Mesendoderm (in vitro differentiated cells): ENCODE data around the gene KCNJ6.

Experiments
- DNase-seq: peaks from one replicate; pipeline ENCODE4 v3.0.0; 2013
- H2AK5ac ChIP-seq: 2 replicates; pipeline ENCODE4 v1.6.1; 2013; ENCODE audit warnings: low read length, inconsistent platforms
- H2BK120ac ChIP-seq: 2 replicates; pipeline ENCODE4 v1.6.1; 2013; ENCODE audit warnings: low read depth, mild to moderate bottlenecking, low read length, moderate library complexity, mixed read lengths
- H2BK15ac ChIP-seq: replicated peaks from 2 replicates; pipeline ENCODE4 v1.6.1; 2013; ENCODE audit warnings: low read depth, mild to moderate bottlenecking, moderate library complexity
- H2BK5ac ChIP-seq: 2 replicates; pipeline ENCODE4 v1.6.1; 2013; ENCODE audit warnings: low read length, inconsistent platforms
- H3K18ac ChIP-seq: 2 replicates; pipeline ENCODE4 v1.6.1; 2013; ENCODE audit warnings: mild to moderate bottlenecking, low read length, mixed read lengths
- H3K23ac ChIP-seq: one replicate; pipeline ENCODE4 v1.6.1; 2013; ENCODE audit warnings: low read length
- H3K27ac ChIP-seq: 2 replicates; pipeline ENCODE4 v1.5.1; 2013; ENCODE audit warnings: low read depth, mild to moderate bottlenecking, inconsistent platforms, low read length, moderate library complexity
- H3K27me3 ChIP-seq: 2 replicates; pipeline ENCODE4 v1.6.1; 2013; ENCODE audit warnings: low read length, control low read depth, mild to moderate bottlenecking, inconsistent platforms; ENCODE audit not compliant: insufficient read depth, poor library complexity
- H3K36me3 ChIP-seq: 2 replicates; pipeline ENCODE4 v1.6.1; 2013; ENCODE audit warnings: low read length, inconsistent platforms; ENCODE audit not compliant: control insufficient read depth, insufficient read depth
- H3K4ac ChIP-seq: one replicate; pipeline ENCODE4 v1.6.1; 2013; ENCODE audit warnings: low read depth, mild to moderate bottlenecking, low read length, moderate library complexity
- H3K4me1 ChIP-seq: 2 replicates; pipeline ENCODE4 v1.6.1; 2013; ENCODE audit warnings: low read depth, low read length, inconsistent platforms; ENCODE audit not compliant: control insufficient read depth
- H3K4me2 ChIP-seq: 2 replicates; pipeline ENCODE4 v1.6.1; 2013; ENCODE audit warnings: low read length
- H3K4me3 ChIP-seq: 2 replicates; pipeline ENCODE4 v1.5.1; 2013; ENCODE audit warnings: mild to moderate bottlenecking, low read length
- H3K56ac ChIP-seq: one replicate; pipeline ENCODE4 v1.6.1; 2013; ENCODE audit warnings: low read length
- H3K79me1 ChIP-seq: 2 replicates; pipeline ENCODE4 v1.6.1; 2013; ENCODE audit warnings: low read length, inconsistent platforms
- H3K79me2 ChIP-seq: 2 replicates; pipeline ENCODE4 v1.6.1; 2013; ENCODE audit warnings: mild to moderate bottlenecking, low read length; ENCODE audit not compliant: control insufficient read depth, insufficient read depth
- H3K9ac ChIP-seq: 2 replicates; pipeline ENCODE4 v1.6.1; 2013; ENCODE audit warnings: low read length, inconsistent platforms
- H4K5ac ChIP-seq: one replicate; pipeline ENCODE4 v1.6.1; 2013; ENCODE audit warnings: low read length
- H4K8ac ChIP-seq: one replicate; pipeline ENCODE4 v1.6.1; 2013; ENCODE audit warnings: low read depth, mild to moderate bottlenecking, control low read depth, low read length, moderate library complexity
- WGBS: extraction: QIAGEN DNeasy Blood & Tissue Kit; methylation state at CpG from one replicate; pipeline ENCODE4 v1.1.7; 2013; ENCODE audit warnings: low lambda C conversion rate, missing lambda C conversion rate; ENCODE audit not compliant: insufficient coverage; ENCODE audit errors: extremely low coverage; 5-methylcytosine and 5-hydroxymethylcytosine counted together

Gene KCNJ6

DNA sequence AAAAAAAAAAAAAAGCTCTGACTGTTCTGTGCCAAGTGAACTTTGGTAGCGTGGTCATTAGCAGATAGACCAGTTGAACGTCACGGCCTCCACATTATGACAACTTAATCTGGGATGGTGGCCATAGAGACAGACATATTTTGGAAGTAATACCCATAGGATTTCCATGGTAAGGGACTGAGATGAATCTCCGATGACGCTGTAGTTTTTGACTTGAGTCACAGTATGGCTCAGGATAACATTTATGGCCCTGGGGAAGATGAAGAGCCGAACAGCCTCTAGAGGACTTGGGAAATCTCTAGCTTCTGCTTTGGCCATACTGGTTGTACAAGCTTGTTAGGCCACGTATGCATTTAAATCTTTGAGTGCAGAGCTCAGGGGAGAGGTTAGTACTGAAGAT, 214.0 kb downstream of the KCNJ6 start:
- no peak overlapping the region for H3K9ac ChIP-seq
- H3K4ac ChIP-seq, result no peak overlapping the region
- no peak overlapping the region for H4K8ac ChIP-seq
- no peaks in the 10 kb centered on the region for H3K36me3 ChIP-seq
- DNase-seq, result no peak
- no peak overlapping the region for H2BK15ac ChIP-seq
- no peak overlapping the region for H3K18ac ChIP-seq
- H3K27ac ChIP-seq, result no peak overlapping the region
- H3K4me1 ChIP-seq, result no peaks in the 10 kb centered on the region
- no peaks in the 10 kb centered on the region for H3K79me1 ChIP-seq
- H3K79me2 ChIP-seq, result no peaks in the 10 kb centered on the region
- no peak overlapping the region for H2BK5ac ChIP-seq
- H3K4me2 ChIP-seq, result no peak overlapping the region
- no peak overlapping the region for H3K56ac ChIP-seq
- WGBS, result no CpG with 5 or more reads among the region's 7 CpGs
- no peak overlapping the region for H3K23ac ChIP-seq
- no peak overlapping the region for H4K5ac ChIP-seq
- H2AK5ac ChIP-seq, result no peak overlapping the region
- H2BK120ac ChIP-seq, result no peak overlapping the region
- no peaks in the 10 kb centered on the region for H3K27me3 ChIP-seq
- H3K4me3 ChIP-seq, result no peak overlapping the region

DNA sequence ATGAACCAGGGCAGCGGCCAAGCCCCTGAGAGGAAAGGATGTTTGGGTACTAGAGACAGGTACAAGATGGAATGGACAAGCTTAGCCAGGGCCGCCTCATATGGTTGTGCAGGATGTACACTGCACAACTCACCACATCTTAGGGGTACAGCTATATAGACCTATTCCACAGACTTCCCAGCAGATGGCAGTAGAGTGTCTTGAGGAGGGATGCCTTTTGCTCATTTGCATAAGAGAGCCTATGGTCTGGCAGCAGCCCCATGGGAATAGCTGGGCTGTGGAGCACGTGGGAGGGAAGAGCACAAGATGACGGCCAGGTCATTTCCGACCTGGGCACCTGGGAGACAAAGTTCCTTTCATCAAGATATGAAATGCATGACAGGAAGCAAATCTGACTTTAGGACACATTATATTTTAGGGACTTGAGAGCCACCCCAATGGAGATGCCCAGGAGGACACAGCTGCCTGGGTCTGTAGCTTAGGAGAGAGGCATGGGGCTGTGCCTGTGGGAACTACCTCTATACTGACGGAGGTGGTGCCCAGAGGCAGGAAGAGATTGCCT, 215.5 kb downstream of the KCNJ6 start:
- H2BK5ac ChIP-seq, result no peak overlapping the region
- no peak overlapping the region for H2AK5ac ChIP-seq
- H3K27me3 ChIP-seq, result no peaks in the 10 kb centered on the region
- no peak overlapping the region for H3K4me3 ChIP-seq
- H3K56ac ChIP-seq, result no peak overlapping the region
- H3K79me2 ChIP-seq, result no peaks in the 10 kb centered on the region
- H4K8ac ChIP-seq, result no peak overlapping the region
- no peak overlapping the region for H3K9ac ChIP-seq
- H3K79me1 ChIP-seq, result no peaks in the 10 kb centered on the region
- no peak overlapping the region for H2BK15ac ChIP-seq
- no peak overlapping the region for H3K18ac ChIP-seq
- H3K4me2 ChIP-seq, result no peak overlapping the region
- no CpG with 5 or more reads among the region's 6 CpGs for WGBS
- peak; percentile 93 for DNase-seq
- no peak overlapping the region for H3K23ac ChIP-seq
- no peaks in the 10 kb centered on the region for H3K36me3 ChIP-seq
- no peak overlapping the region for H3K4ac ChIP-seq
- no peak overlapping the region for H2BK120ac ChIP-seq
- no peak overlapping the region for H4K5ac ChIP-seq
- no peak overlapping the region for H3K27ac ChIP-seq
- H3K4me1 ChIP-seq, result no peaks in the 10 kb centered on the region

GRCh38 chr21:37699024-37699775, 217.1 kb downstream of the KCNJ6 start:
- H4K8ac ChIP-seq, result no peak overlapping the region
- no peak overlapping the region for H3K9ac ChIP-seq
- no peaks in the 10 kb centered on the region for H3K4me1 ChIP-seq
- H3K27me3 ChIP-seq, result no peaks in the 10 kb centered on the region
- no peak overlapping the region for H3K23ac ChIP-seq
- DNase-seq, result no peak
- H3K4me2 ChIP-seq, result no peak overlapping the region
- H3K36me3 ChIP-seq, result no peaks in the 10 kb centered on the region
- no peak overlapping the region for H3K27ac ChIP-seq
- H3K18ac ChIP-seq, result no peak overlapping the region
- H3K4ac ChIP-seq, result no peak overlapping the region
- no peak overlapping the region for H2AK5ac ChIP-seq
- H3K79me2 ChIP-seq, result no peaks in the 10 kb centered on the region
- H3K56ac ChIP-seq, result no peak overlapping the region
- H3K4me3 ChIP-seq, result no peak overlapping the region
- H2BK5ac ChIP-seq, result no peak overlapping the region
- no CpG with 5 or more reads among the region's 5 CpGs for WGBS
- no peak overlapping the region for H2BK15ac ChIP-seq
- H2BK120ac ChIP-seq, result no peak overlapping the region
- H4K5ac ChIP-seq, result no peak overlapping the region
- no peaks in the 10 kb centered on the region for H3K79me1 ChIP-seq

DNA sequence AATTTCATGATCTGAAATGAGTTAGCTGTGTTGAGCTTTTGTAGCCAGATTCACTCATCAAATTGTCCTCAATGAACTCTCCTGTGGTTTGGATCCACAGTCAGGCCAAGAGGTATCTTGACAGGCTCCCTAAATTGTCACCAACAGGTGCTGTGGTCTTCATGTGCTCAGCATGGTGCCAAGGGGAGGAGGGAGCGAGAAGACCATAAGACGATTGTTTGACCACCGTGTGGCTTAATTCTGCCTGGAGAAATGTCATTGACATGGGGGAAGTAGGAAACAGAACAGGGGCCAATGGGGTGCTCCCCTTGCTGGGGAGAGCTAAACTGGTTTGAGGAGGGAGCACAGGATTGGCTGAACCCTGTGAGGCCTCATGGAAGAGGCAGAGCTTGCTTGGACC, 219.3 kb downstream of the KCNJ6 start:
- H3K56ac ChIP-seq, result no peak overlapping the region
- H3K79me1 ChIP-seq, result no peaks in the 10 kb centered on the region
- H3K27me3 ChIP-seq, result no peaks in the 10 kb centered on the region
- WGBS, result no CpG with 5 or more reads among the region's 3 CpGs
- H3K36me3 ChIP-seq, result no peaks in the 10 kb centered on the region
- no peak overlapping the region for H2AK5ac ChIP-seq
- H3K4me2 ChIP-seq, result no peak overlapping the region
- H3K9ac ChIP-seq, result no peak overlapping the region
- no peak overlapping the region for H4K5ac ChIP-seq
- no peak overlapping the region for H2BK5ac ChIP-seq
- no peaks in the 10 kb centered on the region for H3K79me2 ChIP-seq
- H2BK120ac ChIP-seq, result no peak overlapping the region
- H4K8ac ChIP-seq, result no peak overlapping the region
- H3K18ac ChIP-seq, result no peak overlapping the region
- no peak overlapping the region for H3K23ac ChIP-seq
- H3K4me3 ChIP-seq, result no peak overlapping the region
- no peak overlapping the region for H3K27ac ChIP-seq
- no peak for DNase-seq
- H3K4me1 ChIP-seq, result no peaks in the 10 kb centered on the region
- H3K4ac ChIP-seq, result no peak overlapping the region
- no peak overlapping the region for H2BK15ac ChIP-seq

GRCh38 chr21:37695111-37695510, 221.1 kb downstream of the KCNJ6 start:
- H3K56ac ChIP-seq, result no peak overlapping the region

More at GRCh38 chr21:37695111-37695510, 221.1 kb downstream of the KCNJ6 start:
- Histone ChIP-seq H2BK5ac (no peak overlapping the region), H3K79me1 (no peaks in the 10 kb centered on the region), H3K27ac (no peak overlapping the region), H2BK15ac (no peak overlapping the region), H4K5ac (no peak overlapping the region), H3K18ac (no peak overlapping the region), H2AK5ac (no peak overlapping the region), H3K23ac (no peak overlapping the region), H3K9ac (no peak overlapping the region), H3K36me3 (no peaks in the 10 kb centered on the region), H3K4me2 (no peak overlapping the region), H3K4me1 (no peaks in the 10 kb centered on the region), H3K4me3 (no peak overlapping the region), H3K79me2 (no peaks in the 10 kb centered on the region), H3K4ac (no peak overlapping the region), H3K27me3 (no peaks in the 10 kb centered on the region), H2BK120ac (no peak overlapping the region), H4K8ac (no peak overlapping the region)
- no peak for DNase-seq
